HG03342 (cell line): Measurements from ENCODE around the gene CCDC102A.

Experiments used
- ATAC-seq: cut with Tn5 transposase; IDR thresholded peaks from one replicate; pipeline ENCODE4 v1.9.1; 2021; ENCODE audit warnings: mild to moderate bottlenecking, moderate library complexity; ENCODE audit not compliant: unreplicated experiment

Gene CCDC102A

GRCh38 chr16:57480754-57481230 lies 55.6 kb downstream of the CCDC102A start:
- ATAC-seq, result no peak

- ATAC-seq, result no peak
Measured at GRCh38 chr16:57479976-57480753, 56.2 kb downstream of the CCDC102A start.

DNA sequence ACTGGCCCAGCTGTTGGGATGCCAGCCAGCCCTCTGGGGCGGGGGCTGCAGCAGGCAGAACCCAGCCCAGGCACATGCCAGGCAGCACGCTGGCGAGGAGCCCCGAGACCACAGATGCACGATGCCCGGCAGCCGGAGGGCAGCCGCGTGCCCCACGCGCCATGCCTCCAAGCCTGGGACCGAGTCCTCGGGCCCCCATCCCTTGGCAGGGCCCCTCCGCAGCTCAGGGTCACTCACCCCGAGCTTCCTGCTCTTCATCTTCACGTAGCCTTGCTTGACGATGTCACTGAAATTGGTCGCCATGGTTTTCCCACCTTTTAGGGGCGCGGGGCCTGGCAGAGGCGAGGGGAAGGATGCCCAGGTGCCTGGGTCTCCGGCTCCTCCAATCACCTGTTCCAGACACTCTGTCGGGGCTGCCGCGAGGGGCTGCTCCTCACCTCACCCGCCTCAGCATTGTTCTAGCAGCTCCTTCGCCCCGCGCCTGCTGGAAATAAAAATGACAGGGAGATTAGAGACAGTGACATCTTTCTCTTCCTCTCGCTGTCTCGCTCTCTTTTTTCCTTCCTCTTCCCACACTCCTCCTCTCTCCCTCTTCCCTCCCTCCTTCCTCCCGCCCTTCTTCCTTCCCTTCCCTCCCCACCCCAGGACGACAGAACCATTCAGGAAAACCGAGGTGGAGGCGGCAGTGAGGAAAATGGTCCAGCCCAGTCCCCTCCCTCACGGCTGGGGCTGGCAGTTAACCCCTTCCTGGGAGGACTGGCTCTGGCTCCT lies 57.0 kb downstream of the CCDC102A start:
- no peak for ATAC-seq

GRCh38 chr16:57478396-57479204 lies 57.8 kb downstream of the CCDC102A start:
- no peak for ATAC-seq

DNA sequence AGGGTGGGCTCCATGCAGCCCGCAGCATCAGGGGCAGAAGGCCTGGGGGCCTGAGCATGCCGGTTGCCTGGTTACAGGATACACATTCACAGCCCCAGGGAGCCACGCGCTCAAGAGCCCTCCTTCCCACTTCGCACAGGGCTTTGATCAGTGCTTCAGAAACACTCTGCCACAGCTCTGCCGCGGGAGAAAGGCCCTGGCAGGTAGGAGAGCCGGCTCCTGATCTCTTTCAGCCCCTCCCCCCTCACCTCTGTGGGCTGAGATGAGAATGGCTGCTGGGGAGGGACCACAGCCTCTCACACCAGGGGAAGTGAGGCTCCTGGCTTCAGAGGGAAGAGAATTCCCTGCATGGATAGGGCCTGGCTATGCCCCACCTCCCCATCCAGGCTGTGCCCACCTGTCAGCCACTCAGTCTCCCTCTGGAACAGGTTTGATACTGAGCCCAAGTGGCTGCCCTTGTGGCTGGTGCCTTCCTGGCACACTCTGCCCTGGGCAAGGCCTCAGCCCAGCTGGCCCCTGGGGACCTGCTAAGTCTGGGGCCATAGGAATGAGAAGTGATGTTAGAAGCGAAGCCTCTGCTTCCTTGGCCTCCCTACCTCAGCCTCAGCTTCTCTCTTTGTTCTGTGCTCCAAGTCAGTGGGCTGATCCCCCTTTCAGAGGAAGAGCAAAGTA lies 58.7 kb downstream of the CCDC102A start:
- ATAC-seq, result no peak

DNA sequence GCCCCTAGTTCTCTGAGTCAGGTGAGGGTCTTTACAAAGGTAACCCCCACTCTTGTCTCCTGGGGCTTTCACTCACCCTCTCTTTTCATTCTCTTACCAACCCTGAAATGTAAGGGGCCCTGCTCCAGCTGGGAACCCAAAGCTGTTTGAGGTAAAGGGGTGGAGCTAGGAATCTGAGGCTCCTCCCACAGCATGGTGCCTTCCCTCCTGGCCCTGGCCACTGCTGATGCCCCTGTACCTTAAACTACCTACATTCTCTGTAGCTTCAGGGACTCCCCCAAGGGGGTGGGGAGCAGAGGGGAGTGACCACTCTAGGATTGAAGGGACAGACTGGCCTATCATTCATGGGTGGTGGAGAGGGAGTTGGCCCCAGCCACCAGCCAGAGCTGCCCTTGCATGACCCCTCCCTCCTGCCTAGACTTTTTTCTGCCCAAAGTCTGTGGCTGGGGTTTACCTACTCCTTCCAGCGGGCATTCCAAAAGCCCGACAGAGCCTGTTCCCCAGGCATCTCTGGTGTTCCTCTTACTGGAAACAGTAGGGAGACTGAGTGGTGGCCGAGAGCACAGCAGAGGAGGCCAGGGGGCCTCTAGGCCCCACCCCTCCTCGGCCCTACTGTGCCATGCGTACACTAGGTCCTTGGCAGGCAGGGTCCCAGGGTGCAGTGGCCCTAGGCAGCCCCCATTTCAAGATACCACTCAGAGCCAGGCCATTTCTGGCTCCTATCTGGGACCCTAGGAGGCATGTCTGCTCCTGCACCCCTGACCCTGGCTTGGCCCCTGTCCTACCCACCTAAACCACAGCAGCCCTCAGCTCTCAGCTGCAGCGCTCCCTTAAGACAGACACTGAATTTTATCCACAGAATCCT lies 59.6 kb downstream of the CCDC102A start:
- ATAC-seq, result no peak

DNA sequence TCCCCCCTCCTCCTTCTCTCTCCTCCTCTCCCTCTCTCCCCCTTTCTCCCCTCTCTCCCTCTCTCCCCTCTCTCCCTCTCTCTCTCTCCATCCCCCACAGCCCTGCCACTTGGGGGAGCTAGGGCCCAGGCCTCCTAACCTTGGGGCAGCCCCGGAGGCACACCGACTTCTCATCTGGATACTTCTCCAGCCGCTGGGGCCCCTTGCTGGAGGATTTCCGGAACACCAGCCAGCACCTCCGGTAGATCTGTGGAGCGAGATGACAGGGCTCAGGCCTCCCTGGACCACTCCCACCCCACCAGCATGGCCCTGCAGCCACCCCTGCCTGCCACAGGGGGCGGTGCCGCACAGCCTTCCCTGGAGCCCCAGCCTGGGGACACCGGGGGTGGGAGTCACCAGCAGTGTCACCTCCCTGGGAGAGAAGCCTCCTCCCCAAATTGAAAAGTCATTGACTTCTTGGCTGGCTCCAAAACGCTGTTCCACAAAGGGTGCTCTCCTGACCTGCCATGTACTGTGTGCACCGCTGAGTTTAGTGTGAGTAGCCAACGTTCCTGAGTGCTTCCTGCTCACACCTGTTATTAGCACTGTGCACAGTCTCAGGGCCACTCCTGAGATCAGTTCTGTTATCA lies 60.5 kb downstream of the CCDC102A start:
- ATAC-seq, result peak; percentile 98

- ATAC-seq, result no peak
Measured at GRCh38 chr16:57474671-57475661, 61.4 kb downstream of the CCDC102A start.

DNA sequence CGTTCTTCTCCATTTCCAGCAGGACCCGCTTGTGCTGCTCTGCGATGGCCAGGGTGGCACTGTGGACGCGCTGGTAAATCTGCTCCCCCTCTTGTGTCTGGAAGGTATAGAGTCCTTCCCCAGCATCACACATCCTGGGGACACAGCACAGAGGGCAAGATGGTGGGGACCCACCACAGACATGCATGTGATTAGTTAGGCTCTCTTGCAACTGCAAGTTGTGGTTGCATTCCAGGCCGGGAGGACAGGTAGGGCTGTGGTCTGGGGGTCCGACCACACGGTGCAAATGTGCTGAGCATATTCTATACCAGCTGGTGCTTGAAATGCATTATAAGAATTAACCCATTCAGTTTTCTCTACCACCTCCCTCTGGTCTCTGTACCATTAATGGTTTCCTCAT lies 62.5 kb downstream of the CCDC102A start:
- no peak for ATAC-seq

DNA sequence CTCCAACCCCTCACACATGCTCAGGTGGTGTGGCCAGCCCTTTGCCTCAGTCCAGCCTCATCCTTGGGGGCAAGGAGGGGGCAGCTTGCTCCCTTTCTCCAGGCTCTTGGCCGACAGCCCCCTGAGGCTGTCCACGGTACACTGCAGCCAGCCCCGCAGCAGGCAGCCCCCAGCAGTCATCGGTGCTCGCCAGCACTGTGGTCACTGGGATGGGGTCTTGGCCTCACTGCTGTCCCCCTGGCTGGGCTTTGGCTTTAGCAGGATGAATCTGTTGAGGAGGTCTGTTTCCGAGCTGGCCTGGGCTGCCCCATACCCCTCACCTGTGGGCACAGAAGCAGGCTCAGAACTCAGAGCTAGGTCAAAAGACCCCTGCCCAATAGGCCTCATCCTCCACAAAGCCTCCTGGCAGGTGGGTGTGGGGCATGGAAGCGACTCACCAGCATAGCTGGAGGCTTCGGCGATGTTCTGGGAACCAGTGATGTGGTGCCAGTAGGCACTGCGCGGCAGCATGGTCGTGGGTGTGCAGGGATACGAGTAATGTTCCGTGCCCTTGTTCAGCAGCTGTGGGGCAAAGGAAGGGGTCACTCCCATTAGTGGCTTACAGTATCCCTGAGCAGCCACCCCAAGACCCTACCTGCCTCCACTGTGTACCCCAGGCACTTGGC lies 63.1 kb downstream of the CCDC102A start:
- no peak for ATAC-seq

GRCh38 chr16:57472665-57473060 lies 63.7 kb downstream of the CCDC102A start:
- no peak for ATAC-seq

DNA sequence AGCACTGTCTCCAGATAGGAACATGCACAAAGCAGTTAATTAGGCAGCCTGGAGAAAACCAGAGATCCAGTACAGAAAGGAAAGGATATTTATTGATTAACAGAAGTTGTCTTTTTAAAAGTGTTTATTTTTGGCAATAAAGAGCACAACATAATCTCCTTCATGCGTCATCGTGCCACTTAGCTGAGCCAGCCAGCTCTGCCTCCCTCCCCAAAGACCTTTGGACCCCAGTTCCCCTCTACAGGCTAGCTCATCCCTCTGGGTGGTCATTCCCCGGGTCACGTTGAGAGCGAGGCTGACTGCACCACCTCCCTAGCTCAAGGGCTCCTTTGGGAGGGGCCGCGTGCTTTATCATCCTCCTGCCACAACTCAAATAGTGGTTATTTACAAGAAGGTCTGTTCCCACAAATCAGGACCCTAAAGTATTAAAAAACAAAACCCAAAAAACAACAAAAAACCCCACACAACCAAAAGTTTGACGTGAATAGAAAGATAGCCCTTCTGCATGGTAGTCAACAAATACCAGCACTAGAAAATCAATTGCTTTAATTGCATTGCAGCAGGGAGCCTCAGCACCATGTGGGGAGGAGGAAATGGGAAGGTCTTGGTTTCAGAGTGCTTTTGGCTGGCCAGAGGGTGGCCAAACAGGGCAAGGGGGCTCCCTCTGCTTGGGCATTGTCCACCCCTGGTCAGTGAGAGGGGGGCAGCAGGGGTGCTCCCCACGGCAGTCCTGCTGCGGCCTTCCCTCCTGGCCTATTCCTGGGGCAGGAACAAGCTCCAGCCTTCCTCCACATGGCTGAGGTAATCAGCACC lies 64.3 kb downstream of the CCDC102A start:
- no peak for ATAC-seq

DNA sequence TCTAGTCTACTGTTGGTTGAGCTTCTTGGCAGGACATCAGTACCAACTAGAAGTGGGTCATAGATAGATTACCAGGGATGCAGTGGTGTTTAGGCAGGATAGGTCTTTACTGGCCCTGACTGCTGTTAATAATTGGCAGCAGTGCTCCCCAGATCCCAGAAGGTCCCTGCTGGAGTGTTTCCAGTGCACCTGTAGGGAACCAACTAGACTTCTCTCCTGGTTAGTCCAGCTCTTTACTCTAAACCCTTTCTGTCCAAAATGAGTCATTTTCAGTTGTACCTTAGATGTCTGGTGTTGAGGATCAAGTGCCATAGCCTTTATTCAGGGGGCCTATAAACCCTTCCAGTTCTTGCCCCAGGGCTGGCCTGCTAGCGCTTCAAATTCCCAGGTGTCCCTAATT lies 65.2 kb downstream of the CCDC102A start:
- ATAC-seq, result no peak

GRCh38 chr16:57470711-57471110 lies 65.7 kb downstream of the CCDC102A start:
- ATAC-seq, result no peak

- ATAC-seq, result no peak
Measured at GRCh38 chr16:57469917-57470470, 66.4 kb downstream of the CCDC102A start.

DNA sequence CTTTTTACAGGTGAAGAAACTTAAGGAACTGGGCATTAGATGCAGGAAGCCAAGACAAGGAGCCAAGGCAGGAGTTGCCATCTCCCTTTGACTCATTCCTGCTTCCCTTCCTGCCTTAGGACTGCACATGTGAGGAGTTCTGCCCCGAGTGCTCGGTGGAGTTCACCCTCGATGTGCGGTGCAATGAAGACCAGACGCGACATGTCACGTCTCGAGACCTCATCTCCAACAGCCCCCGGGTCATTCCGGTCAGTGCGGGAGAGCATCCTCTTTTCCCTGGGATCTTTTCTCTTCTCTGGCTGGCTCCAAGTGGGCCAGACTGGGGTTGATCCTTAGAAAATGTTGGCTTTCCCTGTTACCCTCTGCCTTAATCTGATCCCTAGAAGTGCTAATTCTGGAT lies 67.3 kb downstream of the CCDC102A start:
- ATAC-seq, result no peak
